HepG2 (cell line): ENCODE measurements around the gene PLBD2. TPM values are rescaled to one million over a fixed set of nuclear protein-coding genes. Genes with fewer than 3 reads are reported as not detected.

ENCODE experiments used
- ATAC-seq: fragments of 200-7000 bp; cut with Tn5 transposase; 3 replicates; pipeline ENCODE4 v1.9.1; 2020; ENCODE audit warnings: mild to moderate bottlenecking, moderate library complexity
- BruUV-seq: library from RNA; stranded (reverse); fragments of 400-500 nt; replicated peaks from 2 replicates; lab custom pipeline; 2021; lab: Mats Ljungman, UMichigan
- CTCF ChIA-PET: fragments of 300-600 bp; formaldehyde crosslinking; extraction: SDS; loops from one replicate; lab custom pipeline; 2021; ENCODE audit warnings: low total read pairs, inconsistent platforms, low intra/inter-chr PET ratio; lab: Yijun Ruan, JAX
- POLR2A ChIA-PET: fragments of 350-600 bp; sonication (Branson Sonifier 250); formaldehyde crosslinking; loops from one replicate; lab custom pipeline; 2020; ENCODE audit warnings: antibody characterized with exemption, inconsistent platforms; lab: Yijun Ruan, JAX
- DNase-seq: peaks from one replicate; pipeline ENCODE4 v3.0.0-alpha.2; 2015; ENCODE audit warnings: low spot score
- FAIRE-seq: peaks from 3 replicates; lab custom pipeline; 2011; peaks lifted over from hg19 to GRCh38; lab: Jason Lieb, UNC
- H2AFZ ChIP-seq: one replicate; pipeline ENCODE4 v1.6.1; 2011; ENCODE audit warnings: low read length, inconsistent platforms
- H3K27ac ChIP-seq: fragments of 300-600 bp; 3 replicates; pipeline ENCODE4 v1.8.0; 2011; ENCODE audit warnings: mixed run types, mild to moderate bottlenecking, mixed read lengths, low read length, inconsistent platforms; ENCODE audit not compliant: insufficient read depth; ENCODE audit errors: extremely low read length
- H3K27me3 ChIP-seq, 2 experiments: fragments of 200-600 bp in 1 of 2; 2 replicates in 1 of 2; 3 replicates in 1 of 2; pipeline versions ENCODE4 v1.6.0 to v1.8.0; 2011; ENCODE audit warnings: low read length in 2 of 2, mild to moderate bottlenecking in 2 of 2, moderate library complexity in 2 of 2, inconsistent platforms in 1 of 2; ENCODE audit not compliant: insufficient read depth in 2 of 2, control insufficient read depth in 1 of 2
- H3K36me3 ChIP-seq, 2 experiments: fragments of 200-600 bp in 1 of 2; replicated peaks in 1 of 2; 2 replicates in 1 of 2; 3 replicates in 1 of 2; pipeline versions ENCODE4 v1.5.1 to v1.8.0; 2011; ENCODE audit warnings: low read length in 2 of 2, inconsistent platforms in 1 of 2; ENCODE audit not compliant: insufficient read depth in 2 of 2, control insufficient read depth in 1 of 2
- H3K4me1 ChIP-seq: 2 replicates; pipeline ENCODE4 v1.5.1; 2012; ENCODE audit warnings: low read length, inconsistent platforms; ENCODE audit not compliant: insufficient read depth
- H3K4me2 ChIP-seq: 2 replicates; pipeline ENCODE4 v1.6.0; 2011; ENCODE audit warnings: low read depth, low read length, inconsistent platforms
- H3K4me3 ChIP-seq, 3 experiments: fragments of 200-600 bp in 1 of 3; sonication (generic), shearing (Covaris generic) in 1 of 3; replicated peaks in 1 of 3; 2 replicates each; pipeline ENCODE4 v1.5.1; 2011 to 2016; ENCODE audit warnings: low read length in 3 of 3, inconsistent platforms in 2 of 3, low read depth in 2 of 3, mild to moderate bottlenecking in 2 of 3, control low read depth in 1 of 3, mixed read lengths in 1 of 3; ENCODE audit not compliant: insufficient read depth in 1 of 3
- H3K79me2 ChIP-seq: one replicate; pipeline ENCODE4 v1.6.1; 2011; ENCODE audit warnings: low read length, inconsistent platforms; ENCODE audit not compliant: insufficient read depth
- H3K9ac ChIP-seq: 2 replicates; pipeline ENCODE4 v1.6.0; 2011; ENCODE audit warnings: mild to moderate bottlenecking, low read depth, low read length, inconsistent platforms; ENCODE audit not compliant: insufficient read depth
- H3K9me3 ChIP-seq: 2 replicates; pipeline ENCODE4 v1.5.1; 2012; ENCODE audit warnings: mild to moderate bottlenecking, low read length
- H4K20me1 ChIP-seq: 2 replicates; pipeline ENCODE4 v1.6.0; 2011; ENCODE audit warnings: inconsistent platforms, mild to moderate bottlenecking, low read length, moderate library complexity; ENCODE audit not compliant: insufficient read depth
- CBX2 ChIP-seq, 2 experiments: fragments of 200-600 bp in 1 of 2; sonication (generic); formaldehyde crosslinking in 1 of 2; IDR thresholded peaks; 2 replicates each; pipeline versions ENCODE4 v1.7.0 to v1.8.1; 2018 to 2022; ENCODE audit warnings: low read depth in 2 of 2, low read length in 1 of 2, mild to moderate bottlenecking in 1 of 2, missing genetic modification reagents in 1 of 2
- ELF1 ChIP-seq: sonication (generic); formaldehyde crosslinking; IDR thresholded peaks from 2 replicates; pipeline ENCODE4 v1.4.0; 2020; ENCODE audit warnings: missing genetic modification reagents
- NFYB ChIP-seq: sonication (generic); formaldehyde crosslinking; IDR thresholded peaks from 2 replicates; pipeline ENCODE4 v1.4.0; 2020; ENCODE audit warnings: missing genetic modification reagents
- NFYC ChIP-seq: IDR thresholded peaks from 2 replicates; pipeline ENCODE4 v1.6.1; 2016; ENCODE audit warnings: missing genetic modification reagents, missing compliant biosample characterization
- PCBP2 ChIP-seq: fragments of 200-400 bp; formaldehyde crosslinking; optimal IDR thresholded peaks from 2 replicates; pipeline ENCODE3; 2018; ENCODE audit warnings: low read length, low read depth; ENCODE audit not compliant: poor library complexity, severe bottlenecking
- TCF7 ChIP-seq: sonication (generic); IDR thresholded peaks from 2 replicates; pipeline ENCODE4 v1.6.1; 2016; ENCODE audit warnings: antibody characterized with exemption, low read depth
- ZNF18 ChIP-seq: sonication (generic); formaldehyde crosslinking; IDR thresholded peaks from 2 replicates; pipeline ENCODE4 v1.8.0; 2022; ENCODE audit warnings: mild to moderate bottlenecking, missing genetic modification reagents; ENCODE audit not compliant: insufficient replicate concordance
- WGBS: methylation state at CpG from one replicate; pipeline ENCODE4 v1.1.6; 2017; ENCODE audit warnings: low lambda C conversion rate; 5-methylcytosine and 5-hydroxymethylcytosine counted together
- in situ Hi-C: cut with HindIII; loops from 2 replicates; pipeline ENCODE4 v1.10.0; 2017; ENCODE audit warnings: low pct_unique_long_range_greater_than_20kb; ENCODE audit not compliant: extremely low pct_ligation_motif_present
- intact Hi-C: fragments of 100-400 bp; cut with micrococcal nuclease; formaldehyde crosslinking; loops from one replicate; pipeline ENCODE4 v1.10.0; 2022; ENCODE audit not compliant: unreplicated experiment
- polyA plus RNA-seq, 8 experiments: library from polyadenylated mRNA; depleted of rRNA in 3 of 8; stranded (reverse) in 7 of 8; unstranded in 1 of 8; fragments of >200 nt; fragmentation: Illumina TruSeq in 4 of 8; extraction: Trizol in 4 of 8; gene quantifications; 2 replicates each; pipeline versions ENCODE4 v1.2.1 to v1.2.3, GENCODE V29; 2011 to 2016; ENCODE audit warnings: low read depth in 4 of 8, missing spikeins in 1 of 8, mixed read lengths in 1 of 8; ENCODE audit not compliant: insufficient read depth in 1 of 8
- total RNA-seq, 5 experiments: library from RNA; depleted of rRNA; stranded (reverse); fragments of >200 nt; fragmentation: Illumina TruSeq; extraction: Trizol; gene quantifications; 2 replicates each; pipeline ENCODE4 v1.2.3, GENCODE V29; 2016; ENCODE audit warnings: low read depth in 1 of 5
- TF ChIP-seq, protein P1 (sequence below): sonication (generic); formaldehyde crosslinking; IDR thresholded peaks from 2 replicates; pipeline ENCODE4 v1.4.0; 2020; ENCODE audit warnings: mild to moderate bottlenecking, missing genetic modification reagents
- TF ChIP-seq, protein P2 (sequence below), 2 experiments: IDR thresholded peaks; 2 replicates each; pipeline ENCODE4 v1.6.1; 2011 to 2012; ENCODE audit warnings: low read length in 2 of 2, borderline replicate concordance in 1 of 2, low read depth in 1 of 2, mild to moderate bottlenecking in 1 of 2, moderate library complexity in 1 of 2

PLBD2 gene
- total and polyA plus RNA-seq, 2 of the 13 experiments (the other 11 are each of a cell fraction or from before 2014, with no cell fraction given) = 6.7 to 8.5 TPM

GRCh38 chr12:113368331-113368730 is 9.9 kb downstream of the PLBD2 start:
- in situ Hi-C loops = no loop called here
- no peak for FAIRE-seq
- intact Hi-C loops = no loop called here
- Histone ChIP-seq H4K20me1 (0 out of 2 replicates have a peak, but pooled peaks cover 2% of the 10 kb centered on the region), H3K79me2 (no peaks in the 10 kb centered on the region), H3K4me1 (no peaks in the 10 kb centered on the region), H2AFZ (no peak overlapping the region), H3K27me3 (no peaks in the 10 kb centered on the region), H3K36me3 (peaks cover 4 to 16% of the 10 kb centered on the region in 2 experiments; a peak in 3 of 5 replicates), H3K4me2 (no peak overlapping the region), H3K9ac (no peak overlapping the region), H3K4me3 (no peak overlapping the region), H3K9me3 (no peaks in the 10 kb centered on the region), H3K27ac (no peak overlapping the region)
- no peak for ATAC-seq
- POLR2A ChIA-PET = interaction anchor here (1.3 kb wide), 1 partner anchor 33 kb away, joined by 3 read pairs; the partner anchor contains the start of gene SLC8B1
- CTCF ChIA-PET = no interaction called here
- BruUV-seq = no TSS peak
- no peak for DNase-seq
- 95% methylated on average over 2 of the region's 4 CpGs for WGBS
- TF ChIP-seq ELF1 (CRISPR knock-in tag) (no peak), ZNF18 (CRISPR knock-in tag) (no peak), NFYB (CRISPR knock-in tag) (peak; percentile 52), NFYC (CRISPR knock-in tag) (0 out of 2 replicates have a peak, but pooled peaks have one; percentile 21)

- Histone ChIP-seq H3K4me3 (no peak overlapping the region), H2AFZ (no peak overlapping the region), H3K4me1 (no peaks in the 10 kb centered on the region), H4K20me1 (no peaks in the 10 kb centered on the region), H3K36me3 (peaks cover 4 to 22% of the 10 kb centered on the region in 2 experiments; a peak in 3 of 5 replicates), H3K79me2 (no peaks in the 10 kb centered on the region), H3K9me3 (no peaks in the 10 kb centered on the region), H3K9ac (no peak overlapping the region), H3K27ac (no peak overlapping the region), H3K27me3 (no peaks in the 10 kb centered on the region), H3K4me2 (no peak overlapping the region)
- 86% methylated on average over 6 of the region's 6 CpGs for WGBS
- BruUV-seq = no TSS peak
- no peak for ATAC-seq
- POLR2A ChIA-PET = no interaction called here
- no peak for DNase-seq
- no peak for FAIRE-seq
- CTCF ChIA-PET = no interaction called here
- intact Hi-C loops (no loop called here), in situ Hi-C loops (no loop called here)
- TF ChIP-seq PCBP2 = no peak
- TF ChIP-seq, protein P1, sequence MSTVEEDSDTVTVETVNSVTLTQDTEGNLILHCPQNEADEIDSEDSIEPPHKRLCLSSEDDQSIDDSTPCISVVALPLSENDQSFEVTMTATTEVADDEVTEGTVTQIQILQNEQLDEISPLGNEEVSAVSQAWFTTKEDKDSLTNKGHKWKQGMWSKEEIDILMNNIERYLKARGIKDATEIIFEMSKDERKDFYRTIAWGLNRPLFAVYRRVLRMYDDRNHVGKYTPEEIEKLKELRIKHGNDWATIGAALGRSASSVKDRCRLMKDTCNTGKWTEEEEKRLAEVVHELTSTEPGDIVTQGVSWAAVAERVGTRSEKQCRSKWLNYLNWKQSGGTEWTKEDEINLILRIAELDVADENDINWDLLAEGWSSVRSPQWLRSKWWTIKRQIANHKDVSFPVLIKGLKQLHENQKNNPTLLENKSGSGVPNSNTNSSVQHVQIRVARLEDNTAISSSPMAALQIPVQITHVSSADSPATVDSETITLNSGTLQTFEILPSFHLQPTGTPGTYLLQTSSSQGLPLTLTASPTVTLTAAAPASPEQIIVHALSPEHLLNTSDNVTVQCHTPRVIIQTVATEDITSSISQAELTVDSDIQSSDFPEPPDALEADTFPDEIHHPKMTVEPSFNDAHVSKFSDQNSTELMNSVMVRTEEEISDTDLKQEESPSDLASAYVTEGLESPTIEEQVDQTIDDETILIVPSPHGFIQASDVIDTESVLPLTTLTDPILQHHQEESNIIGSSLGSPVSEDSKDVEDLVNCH (CRISPR knock-in tag) = no peak
- no peak for TF ChIP-seq CBX2 (IDR thresholded peaks at IDR 0.05; ENCODE audit: low read depth, low read length)
- no peak for TF ChIP-seq CBX2 (CRISPR knock-in tag; IDR thresholded peaks at IDR 0.05; ENCODE audit: low read depth)
- TF ChIP-seq, protein P2, sequence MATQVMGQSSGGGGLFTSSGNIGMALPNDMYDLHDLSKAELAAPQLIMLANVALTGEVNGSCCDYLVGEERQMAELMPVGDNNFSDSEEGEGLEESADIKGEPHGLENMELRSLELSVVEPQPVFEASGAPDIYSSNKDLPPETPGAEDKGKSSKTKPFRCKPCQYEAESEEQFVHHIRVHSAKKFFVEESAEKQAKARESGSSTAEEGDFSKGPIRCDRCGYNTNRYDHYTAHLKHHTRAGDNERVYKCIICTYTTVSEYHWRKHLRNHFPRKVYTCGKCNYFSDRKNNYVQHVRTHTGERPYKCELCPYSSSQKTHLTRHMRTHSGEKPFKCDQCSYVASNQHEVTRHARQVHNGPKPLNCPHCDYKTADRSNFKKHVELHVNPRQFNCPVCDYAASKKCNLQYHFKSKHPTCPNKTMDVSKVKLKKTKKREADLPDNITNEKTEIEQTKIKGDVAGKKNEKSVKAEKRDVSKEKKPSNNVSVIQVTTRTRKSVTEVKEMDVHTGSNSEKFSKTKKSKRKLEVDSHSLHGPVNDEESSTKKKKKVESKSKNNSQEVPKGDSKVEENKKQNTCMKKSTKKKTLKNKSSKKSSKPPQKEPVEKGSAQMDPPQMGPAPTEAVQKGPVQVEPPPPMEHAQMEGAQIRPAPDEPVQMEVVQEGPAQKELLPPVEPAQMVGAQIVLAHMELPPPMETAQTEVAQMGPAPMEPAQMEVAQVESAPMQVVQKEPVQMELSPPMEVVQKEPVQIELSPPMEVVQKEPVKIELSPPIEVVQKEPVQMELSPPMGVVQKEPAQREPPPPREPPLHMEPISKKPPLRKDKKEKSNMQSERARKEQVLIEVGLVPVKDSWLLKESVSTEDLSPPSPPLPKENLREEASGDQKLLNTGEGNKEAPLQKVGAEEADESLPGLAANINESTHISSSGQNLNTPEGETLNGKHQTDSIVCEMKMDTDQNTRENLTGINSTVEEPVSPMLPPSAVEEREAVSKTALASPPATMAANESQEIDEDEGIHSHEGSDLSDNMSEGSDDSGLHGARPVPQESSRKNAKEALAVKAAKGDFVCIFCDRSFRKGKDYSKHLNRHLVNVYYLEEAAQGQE (IDR thresholded peaks at IDR 0.05; ENCODE audit: borderline replicate concordance in 1 of 2, low read depth in 1 of 2, low read length in 2 of 2) = no peak
- TF ChIP-seq TCF7 = no peak
Measured at GRCh38 chr12:113369391-113369985, 11.1 kb downstream of the PLBD2 start.
